Ishikawa (cell line): ENCODE results near the gene ANKLE2.

Experiments used
- CEBPB ChIP-seq: IDR thresholded peaks from 2 replicates; pipeline ENCODE4 v1.6.1; 2012
- CREB1 ChIP-seq: IDR thresholded peaks from 2 replicates; pipeline ENCODE4 v1.6.1; 2012; ENCODE audit warnings: low read depth
- EGR1 ChIP-seq: IDR thresholded peaks from 2 replicates; pipeline ENCODE4 v1.6.1; 2012
- EP300 ChIP-seq: IDR thresholded peaks from 2 replicates; pipeline ENCODE4 v1.6.1; 2012; ENCODE audit warnings: borderline replicate concordance
- FOXM1 ChIP-seq: IDR thresholded peaks from 2 replicates; pipeline ENCODE4 v1.6.1; 2012; ENCODE audit warnings: low read depth, borderline replicate concordance
- NFIC ChIP-seq: IDR thresholded peaks from 2 replicates; pipeline ENCODE4 v1.6.1; 2012
- RAD21 ChIP-seq: IDR thresholded peaks from 2 replicates; pipeline ENCODE4 v1.6.1; 2012; ENCODE audit warnings: low read depth
- REST ChIP-seq: IDR thresholded peaks from 2 replicates; pipeline ENCODE4 v1.6.1; 2012; ENCODE audit warnings: low read depth, mild to moderate bottlenecking
- TAF1 ChIP-seq: IDR thresholded peaks from 2 replicates; pipeline ENCODE4 v1.6.1; 2012; ENCODE audit warnings: low read depth, mild to moderate bottlenecking
- TCF12 ChIP-seq: IDR thresholded peaks from 2 replicates; pipeline ENCODE4 v1.6.1; 2012; ENCODE audit warnings: low read depth
- TEAD4 ChIP-seq: IDR thresholded peaks from 2 replicates; pipeline ENCODE4 v1.6.1; 2012
- USF1 ChIP-seq: IDR thresholded peaks from 2 replicates; pipeline ENCODE4 v1.6.1; 2012
- YY1 ChIP-seq: IDR thresholded peaks from 2 replicates; pipeline ENCODE4 v1.6.1; 2012; ENCODE audit warnings: low read depth
- ZBTB7A ChIP-seq: IDR thresholded peaks from 2 replicates; pipeline ENCODE4 v1.6.1; 2012; ENCODE audit warnings: low read depth
- TF ChIP-seq, protein P1 (sequence below): IDR thresholded peaks from 2 replicates; pipeline ENCODE4 v1.6.1; 2012

The ANKLE2 gene

GRCh38 chr12:132708150-132708549, 53.5 kb downstream of the ANKLE2 start:
- TF ChIP-seq CEBPB (no peak), RAD21 (no peak), ZBTB7A (no peak)

DNA sequence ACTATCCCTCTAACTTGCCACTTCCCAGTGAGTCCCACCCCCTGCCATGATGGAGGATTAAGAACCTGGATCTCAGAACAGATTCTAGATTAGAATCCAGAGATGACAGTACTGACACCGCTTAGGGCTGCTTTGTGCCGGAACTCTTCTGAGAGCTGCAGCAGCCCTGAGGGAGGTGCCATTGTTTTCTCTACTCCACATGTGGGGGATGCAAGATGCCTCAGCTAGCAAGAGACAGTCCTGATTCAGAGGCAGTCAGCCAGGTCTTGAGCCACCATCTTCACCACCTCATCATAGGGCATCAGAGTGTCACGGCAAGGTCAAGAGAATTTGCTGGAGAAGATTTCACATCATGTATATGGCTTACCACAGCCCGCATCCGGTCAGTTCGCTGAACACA, 54.4 kb downstream of the ANKLE2 start:
- TF ChIP-seq, protein P1, sequence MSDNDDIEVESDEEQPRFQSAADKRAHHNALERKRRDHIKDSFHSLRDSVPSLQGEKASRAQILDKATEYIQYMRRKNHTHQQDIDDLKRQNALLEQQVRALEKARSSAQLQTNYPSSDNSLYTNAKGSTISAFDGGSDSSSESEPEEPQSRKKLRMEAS = no peak
- TF ChIP-seq EGR1 (no peak), USF1 (no peak), CEBPB (no peak), CREB1 (no peak), RAD21 (no peak), EP300 (no peak), FOXM1 (no peak), TAF1 (no peak), ZBTB7A (no peak), NFIC (no peak), TCF12 (no peak), REST (no peak), TEAD4 (no peak)

GRCh38 chr12:132703641-132704040, 58.0 kb downstream of the ANKLE2 start:
- TF ChIP-seq CREB1 = no peak

DNA sequence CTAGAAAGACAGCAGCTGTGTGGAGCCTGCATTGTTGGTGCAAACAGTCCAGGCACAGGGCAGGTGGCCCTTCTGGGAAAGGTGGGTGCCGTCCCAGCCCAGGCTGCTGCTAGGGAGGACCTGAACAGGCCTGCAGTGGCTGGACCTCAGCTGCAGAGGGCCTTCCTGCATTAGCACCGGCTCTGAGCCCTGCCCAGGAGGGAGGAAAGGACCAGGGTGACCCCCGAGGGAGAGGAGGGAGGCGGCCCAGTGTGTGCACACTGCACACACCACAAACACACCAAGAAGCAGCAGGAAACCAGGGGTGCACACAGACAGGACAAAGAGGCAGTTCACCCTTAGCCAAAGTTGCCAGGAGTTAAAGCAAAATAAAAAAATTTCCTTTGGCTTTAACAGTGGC, 59.0 kb downstream of the ANKLE2 start:
- TF ChIP-seq FOXM1 (no peak), YY1 (no peak), NFIC (no peak), EGR1 (no peak), CEBPB (no peak), CREB1 (no peak), RAD21 (no peak), TCF12 (no peak), EP300 (no peak)

DNA sequence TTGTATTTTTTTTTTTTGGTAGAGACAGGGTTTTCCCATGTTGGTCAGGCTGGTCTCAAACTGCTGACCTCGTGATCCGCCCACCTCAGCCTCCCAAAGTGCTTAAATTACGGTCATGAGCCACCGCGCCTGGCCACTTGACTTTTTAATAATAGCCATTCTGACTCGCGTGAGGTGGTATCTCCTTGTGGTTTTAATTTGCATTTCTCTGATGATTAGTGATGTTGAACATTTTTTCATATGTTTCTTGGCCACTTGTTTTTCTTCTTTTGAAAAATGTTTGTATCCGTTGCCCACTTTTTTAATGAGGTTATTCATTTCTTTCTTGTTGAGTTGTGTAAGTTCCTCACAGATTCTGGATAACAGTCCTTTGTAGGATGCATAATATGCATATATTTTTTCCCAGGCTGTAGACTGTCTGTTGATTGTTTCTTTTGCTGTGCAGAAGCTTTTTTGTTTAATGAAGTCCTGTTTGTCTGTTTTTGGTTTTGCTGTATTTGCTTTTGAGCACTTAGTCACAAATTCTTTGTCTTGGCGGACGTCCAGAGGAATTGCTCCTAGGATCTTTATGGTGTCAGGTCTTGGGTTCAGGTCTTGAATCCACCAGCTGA, 61.3 kb downstream of the ANKLE2 start:
- TF ChIP-seq TCF12 = no peak
- TF ChIP-seq EGR1 = no peak
- TF ChIP-seq USF1 = no peak
- TF ChIP-seq REST = no peak
- TF ChIP-seq YY1 = no peak
- no peak for TF ChIP-seq FOXM1
- TF ChIP-seq, protein P1 = no peak
- no peak for TF ChIP-seq TEAD4
- no peak for TF ChIP-seq CEBPB
- no peak for TF ChIP-seq TAF1
- TF ChIP-seq ZBTB7A = no peak
- TF ChIP-seq EP300 = no peak

GRCh38 chr12:132698341-132698740, 63.3 kb downstream of the ANKLE2 start:
- TF ChIP-seq REST (no peak), USF1 (no peak), EGR1 (no peak), TAF1 (no peak), CEBPB (no peak), FOXM1 (no peak), ZBTB7A (no peak), RAD21 (no peak), TEAD4 (no peak), TCF12 (no peak), EP300 (no peak), CREB1 (no peak), NFIC (no peak), YY1 (no peak)
- TF ChIP-seq, protein P1 = no peak
